ENCODE results near the gene PEX7.
"Not testable (repeated sequence)": the region's sequence is repeated elsewhere in the genome, so short reads cannot be mapped to it uniquely, and the experiment has no call there.

Gene PEX7

DNA sequence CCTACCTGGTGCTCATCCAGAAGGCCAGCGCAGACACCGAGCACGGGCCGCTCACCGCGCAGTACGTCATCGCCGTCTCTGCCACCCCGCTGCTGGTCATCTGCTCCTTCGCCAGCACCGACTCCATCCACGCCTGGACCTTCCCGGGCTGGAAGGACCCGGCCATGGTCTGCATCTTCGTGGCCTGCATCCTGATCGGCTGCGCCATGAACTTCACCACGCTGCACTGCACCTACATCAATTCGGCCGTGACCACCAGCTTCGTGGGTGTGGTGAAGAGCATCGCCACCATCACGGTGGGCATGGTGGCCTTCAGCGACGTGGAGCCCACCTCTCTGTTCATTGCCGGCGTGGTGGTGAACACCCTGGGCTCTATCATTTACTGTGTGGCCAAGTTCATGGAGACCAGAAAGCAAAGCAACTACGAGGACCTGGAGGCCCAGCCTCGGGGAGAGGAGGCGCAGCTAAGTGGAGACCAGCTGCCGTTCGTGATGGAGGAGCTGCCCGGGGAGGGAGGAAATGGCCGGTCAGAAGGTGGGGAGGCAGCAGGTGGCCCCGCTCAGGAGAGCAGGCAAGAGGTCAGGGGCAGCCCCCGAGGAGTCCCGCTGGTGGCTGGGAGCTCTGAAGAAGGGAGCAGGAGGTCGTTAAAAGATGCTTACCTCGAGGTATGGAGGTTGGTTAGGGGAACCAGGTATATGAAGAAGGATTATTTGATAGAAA, 101.7 kb downstream of the PEX7 start:
- Histone ChIP-seq H3K36me3 (ENCODE audit: insufficient read depth, low read length) (no peaks in the 10 kb centered on the region), H3K4me3 (no peak overlapping the region), H3K27ac (no peak overlapping the region), H3K9ac (ENCODE audit: insufficient read length) (no peak overlapping the region), H3K9me3 (ENCODE audit: low read depth, low read length) (no peaks in the 10 kb centered on the region)
- TF ChIP-seq FOXP2 (optimal IDR thresholded peaks at IDR 0.05; ENCODE audit: control extremely low read depth, extremely low read length, insufficient read depth) (no peak), EZH2 (IDR thresholded peaks at IDR 0.05) (no peak), POLR2AphosphoS5 (IDR thresholded peaks at IDR 0.05; ENCODE audit: borderline replicate concordance, low read depth, low read length) (no peak)
- DNase-seq (ENCODE audit: low read depth, low spot score) = no peak

DNA sequence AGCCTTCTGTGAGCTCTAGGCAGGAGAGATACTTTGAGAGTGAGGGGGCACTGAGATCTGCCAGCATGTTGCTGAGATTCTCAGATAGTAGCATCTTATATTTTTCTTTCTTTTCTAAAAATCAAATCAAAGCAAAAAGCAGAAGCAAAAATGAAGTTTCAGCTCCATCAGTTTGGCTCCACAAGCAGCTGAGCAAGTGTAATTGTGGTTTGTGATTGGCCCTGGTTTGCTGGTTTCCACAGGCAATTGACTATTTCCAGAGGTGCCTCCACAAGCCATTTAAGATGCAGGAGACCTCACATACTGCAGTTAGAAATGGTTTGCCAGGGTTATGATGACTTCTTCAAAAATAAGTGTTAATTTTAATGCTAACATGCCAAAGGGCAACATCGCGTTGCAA, 104.0 kb downstream of the PEX7 start:
- H3K36me3 ChIP-seq (ENCODE audit: insufficient read depth, low read length) = no peaks in the 10 kb centered on the region
- DNase-seq (ENCODE audit: low read depth, low spot score) = no peak
- no peaks in the 10 kb centered on the region for H3K9me3 ChIP-seq (ENCODE audit: low read depth, low read length)
- no peak overlapping the region for H3K9ac ChIP-seq (ENCODE audit: insufficient read length)
- no peak overlapping the region for H3K27ac ChIP-seq
- no peak overlapping the region for H3K4me3 ChIP-seq
- TF ChIP-seq EZH2 (IDR thresholded peaks at IDR 0.05) (no peak), POLR2AphosphoS5 (IDR thresholded peaks at IDR 0.05; ENCODE audit: borderline replicate concordance, low read depth, low read length) (no peak), FOXP2 (optimal IDR thresholded peaks at IDR 0.05; ENCODE audit: control extremely low read depth, extremely low read length, insufficient read depth) (no peak)

DNA sequence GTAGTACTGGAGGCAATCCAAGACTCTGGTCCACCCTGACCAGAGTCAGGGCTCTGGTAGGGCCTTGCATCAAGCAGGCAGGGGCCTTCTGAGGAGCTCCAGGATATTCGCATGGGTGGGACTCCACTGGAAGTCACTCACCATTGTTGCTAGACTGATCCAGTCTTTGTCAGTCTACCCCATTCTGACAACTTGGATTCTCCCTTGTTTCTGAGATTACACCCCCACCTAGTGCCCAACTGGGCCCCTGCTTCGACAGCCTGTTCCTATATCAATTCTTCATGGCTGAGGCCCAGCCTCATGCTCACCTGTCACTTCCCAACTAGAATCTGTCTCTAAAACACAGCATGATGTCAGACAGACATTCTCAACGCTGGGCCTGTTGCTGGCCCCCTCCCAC, 104.9 kb downstream of the PEX7 start:
- TF ChIP-seq FOXP2 (optimal IDR thresholded peaks at IDR 0.05; ENCODE audit: control extremely low read depth, extremely low read length, insufficient read depth) = no peak
- TF ChIP-seq EZH2 (IDR thresholded peaks at IDR 0.05) = no peak
- no peak for TF ChIP-seq POLR2AphosphoS5 (IDR thresholded peaks at IDR 0.05; ENCODE audit: borderline replicate concordance, low read depth, low read length)
- no peak for DNase-seq (ENCODE audit: low read depth, low spot score)
- Histone ChIP-seq H3K36me3 (ENCODE audit: insufficient read depth, low read length) (no peaks in the 10 kb centered on the region), H3K27ac (no peak overlapping the region), H3K9ac (ENCODE audit: insufficient read length) (no peak overlapping the region), H3K9me3 (ENCODE audit: low read depth, low read length) (no peaks in the 10 kb centered on the region), H3K4me3 (no peak overlapping the region)

DNA sequence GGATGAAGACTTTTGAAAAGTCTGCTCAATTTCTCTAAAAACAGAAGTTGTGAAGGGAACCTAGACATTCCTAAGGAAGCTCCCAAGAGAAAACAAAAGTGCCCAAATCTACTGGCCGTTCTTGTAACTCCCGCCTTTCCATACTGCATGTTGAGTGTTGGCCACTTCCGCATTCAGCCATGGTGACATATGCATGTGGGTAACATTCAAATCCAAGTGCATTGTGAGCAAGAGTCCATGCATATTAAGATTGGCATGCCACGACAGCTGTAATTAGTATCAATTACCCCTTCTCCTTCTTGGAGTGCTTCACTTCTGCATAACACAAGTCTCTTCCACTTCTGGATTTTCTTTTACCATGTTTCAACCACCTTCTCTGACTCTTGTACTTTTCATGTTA, 108.1 kb downstream of the PEX7 start:
- H3K9me3 ChIP-seq (ENCODE audit: low read depth, low read length) = no peaks in the 10 kb centered on the region
- DNase-seq (ENCODE audit: low read depth, low spot score) = no peak
- H3K36me3 ChIP-seq (ENCODE audit: insufficient read depth, low read length) = no peaks in the 10 kb centered on the region
- no peak overlapping the region for H3K27ac ChIP-seq
- TF ChIP-seq FOXP2 (optimal IDR thresholded peaks at IDR 0.05; ENCODE audit: control extremely low read depth, extremely low read length, insufficient read depth) = no peak
- TF ChIP-seq EZH2 (IDR thresholded peaks at IDR 0.05) = no peak
- no peak for TF ChIP-seq POLR2AphosphoS5 (IDR thresholded peaks at IDR 0.05; ENCODE audit: borderline replicate concordance, low read depth, low read length)
- no peak overlapping the region for H3K9ac ChIP-seq (ENCODE audit: insufficient read length)
- H3K4me3 ChIP-seq = no peak overlapping the region

DNA sequence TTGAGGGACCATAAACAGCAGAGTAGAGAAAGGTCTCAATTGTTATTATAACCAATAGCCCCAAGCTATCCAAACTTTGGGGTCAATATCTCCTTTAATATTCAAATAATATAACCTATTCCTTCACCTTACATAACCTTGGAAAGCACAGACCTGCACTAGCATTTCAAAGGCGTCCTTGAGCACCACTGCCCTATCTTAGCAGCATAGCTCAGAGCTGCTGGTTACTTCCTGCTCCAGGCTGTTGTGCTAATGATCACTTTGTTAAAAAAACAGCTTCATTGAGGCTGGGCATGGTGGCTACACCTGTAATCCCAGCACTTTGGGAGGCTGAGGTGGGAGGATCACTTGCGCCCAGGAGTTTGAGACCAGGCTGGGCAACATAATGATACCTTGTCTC, 110.2 kb downstream of the PEX7 start:
- no peak for DNase-seq (ENCODE audit: low read depth, low spot score)
- H3K9ac ChIP-seq (ENCODE audit: insufficient read length) = no peak overlapping the region
- H3K36me3 ChIP-seq (ENCODE audit: insufficient read depth, low read length) = no peaks in the 10 kb centered on the region
- H3K4me3 ChIP-seq = no peak overlapping the region
- no peaks in the 10 kb centered on the region for H3K9me3 ChIP-seq (ENCODE audit: low read depth, low read length)
- H3K27ac ChIP-seq = no peak overlapping the region
- TF ChIP-seq EZH2 (IDR thresholded peaks at IDR 0.05) (no peak), FOXP2 (optimal IDR thresholded peaks at IDR 0.05; ENCODE audit: control extremely low read depth, extremely low read length, insufficient read depth) (no peak), POLR2AphosphoS5 (IDR thresholded peaks at IDR 0.05; ENCODE audit: borderline replicate concordance, low read depth, low read length) (no peak)

DNA sequence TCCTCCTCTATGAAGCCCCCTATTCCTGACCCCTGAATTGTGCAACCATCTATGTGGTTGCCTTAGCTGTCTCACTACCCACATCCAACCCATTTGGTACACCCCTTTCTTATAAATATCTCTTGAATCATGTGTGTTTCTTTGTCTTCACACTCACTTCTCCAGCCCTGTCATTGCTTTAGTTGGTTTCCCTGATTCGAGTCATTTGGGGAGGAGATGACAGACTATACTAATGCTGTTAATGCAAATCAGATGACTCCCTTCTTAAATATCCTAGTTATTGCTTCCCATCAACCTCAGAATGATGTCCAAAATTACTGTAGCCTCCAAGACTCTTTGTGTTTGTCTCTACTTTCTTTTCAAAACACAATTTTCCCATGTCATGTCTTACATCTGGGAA, 122.7 kb downstream of the PEX7 start:
- Histone ChIP-seq H3K9me3 (ENCODE audit: low read depth, low read length) (no peaks in the 10 kb centered on the region), H3K9ac (ENCODE audit: insufficient read length) (no peak overlapping the region), H3K36me3 (ENCODE audit: insufficient read depth, low read length) (no peaks in the 10 kb centered on the region), H3K27ac (no peak overlapping the region), H3K4me3 (no peak overlapping the region)
- TF ChIP-seq FOXP2 (optimal IDR thresholded peaks at IDR 0.05; ENCODE audit: control extremely low read depth, extremely low read length, insufficient read depth) (no peak), POLR2AphosphoS5 (IDR thresholded peaks at IDR 0.05; ENCODE audit: borderline replicate concordance, low read depth, low read length) (no peak), EZH2 (IDR thresholded peaks at IDR 0.05) (no peak)
- no peak for DNase-seq (ENCODE audit: low read depth, low spot score)

DNA sequence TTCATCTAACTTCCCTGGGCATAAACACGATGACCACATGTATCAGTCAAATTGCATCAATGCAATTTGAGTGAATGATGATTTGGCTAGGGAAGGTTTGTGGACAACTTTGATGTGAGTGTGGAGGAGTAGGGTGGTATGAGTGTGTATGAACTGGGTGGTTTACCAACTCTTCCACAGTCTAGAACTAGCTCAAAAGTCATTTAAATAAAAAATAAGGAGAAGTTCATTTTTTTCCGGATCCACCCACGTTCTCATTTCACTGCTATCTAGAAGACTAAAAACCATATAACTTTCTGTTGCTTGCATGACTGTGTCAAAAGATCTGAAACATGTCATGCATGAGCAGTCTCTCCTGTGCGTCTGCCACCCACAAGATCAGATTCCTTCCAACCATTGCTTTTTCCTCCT, 123.3 kb downstream of the PEX7 start:
- Histone ChIP-seq H3K36me3 (ENCODE audit: insufficient read depth, low read length) (no peaks in the 10 kb centered on the region), H3K4me3 (no peak overlapping the region), H3K27ac (no peak overlapping the region), H3K9me3 (ENCODE audit: low read depth, low read length) (no peaks in the 10 kb centered on the region), H3K9ac (ENCODE audit: insufficient read length) (no peak overlapping the region)
- no peak for TF ChIP-seq POLR2AphosphoS5 (IDR thresholded peaks at IDR 0.05; ENCODE audit: borderline replicate concordance, low read depth, low read length)
- no peak for TF ChIP-seq EZH2 (IDR thresholded peaks at IDR 0.05)
- no peak for TF ChIP-seq FOXP2 (optimal IDR thresholded peaks at IDR 0.05; ENCODE audit: control extremely low read depth, extremely low read length, insufficient read depth)
- no peak for DNase-seq (ENCODE audit: low read depth, low spot score)

DNA sequence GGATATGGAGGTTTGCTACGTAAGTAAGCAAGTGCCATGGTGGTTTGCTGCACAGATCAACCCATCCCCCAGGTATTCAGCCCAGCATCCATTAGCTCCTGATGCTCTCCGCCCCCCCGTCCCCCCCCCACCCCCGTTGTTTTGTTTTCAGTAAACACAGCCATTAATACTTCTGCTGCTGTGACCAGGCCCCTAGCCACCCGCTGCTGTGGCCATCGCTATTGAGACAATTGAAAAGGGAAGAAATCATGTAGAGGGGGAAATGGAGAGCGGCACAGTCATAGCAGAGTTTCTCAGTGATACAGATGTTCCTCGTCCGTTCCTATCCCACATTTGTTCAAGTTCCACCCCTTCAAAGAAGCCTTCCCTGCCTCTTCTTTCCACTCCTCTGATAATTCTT, 124.6 kb downstream of the PEX7 start:
- no peak for TF ChIP-seq FOXP2 (optimal IDR thresholded peaks at IDR 0.05; ENCODE audit: control extremely low read depth, extremely low read length, insufficient read depth)
- no peak for TF ChIP-seq POLR2AphosphoS5 (IDR thresholded peaks at IDR 0.05; ENCODE audit: borderline replicate concordance, low read depth, low read length)
- no peak for TF ChIP-seq EZH2 (IDR thresholded peaks at IDR 0.05)
- Histone ChIP-seq H3K36me3 (ENCODE audit: insufficient read depth, low read length) (no peaks in the 10 kb centered on the region), H3K4me3 (no peak overlapping the region), H3K9me3 (ENCODE audit: low read depth, low read length) (no peaks in the 10 kb centered on the region), H3K9ac (ENCODE audit: insufficient read length) (no peak overlapping the region), H3K27ac (no peak overlapping the region)
- no peak for DNase-seq (ENCODE audit: low read depth, low spot score)

DNA sequence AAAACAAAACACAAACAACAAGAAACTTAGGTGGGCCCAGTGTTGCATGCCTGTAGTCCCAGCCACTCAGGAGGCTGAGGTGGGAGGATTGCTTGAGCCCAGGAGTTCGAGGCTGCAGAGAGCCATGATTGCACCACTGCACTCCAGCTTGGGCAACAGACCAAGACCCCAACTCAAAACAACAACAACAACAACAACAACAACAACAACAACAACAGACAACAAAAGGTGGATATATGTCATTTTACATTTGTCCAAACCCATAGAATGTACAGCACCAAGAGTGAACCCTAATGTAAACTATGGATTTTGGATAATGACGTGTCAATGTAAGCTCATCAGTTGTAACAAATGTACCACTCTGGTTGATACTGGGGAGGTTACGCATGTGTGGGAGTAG, 127.6 kb downstream of the PEX7 start:
- not testable (repeated sequence) for H3K4me3 ChIP-seq; H3K36me3 ChIP-seq (ENCODE audit: insufficient read depth, low read length); H3K27ac ChIP-seq; H3K9ac ChIP-seq (ENCODE audit: insufficient read length); H3K9me3 ChIP-seq (ENCODE audit: low read depth, low read length); DNase-seq (ENCODE audit: low read depth, low spot score)

All from SK-N-MC (cell line).